GM08714 (cell line): ENCODE measurements around the gene ERCC5.

Source experiments
- H3K4me3 ChIP-seq: fragments of 200-500 bp; sonication (Bioruptor generic); 2 replicates; pipeline ENCODE4 v1.5.1; 2014; ENCODE audit warnings: mild to moderate bottlenecking, low read length, inconsistent platforms
- ZNF274 ChIP-seq: IDR thresholded peaks from 2 replicates; pipeline ENCODE4 v1.6.1; 2012; ENCODE audit warnings: mild to moderate bottlenecking, low read depth, low read length

Gene ERCC5

GRCh38 chr13:102863590-102863989, 17.8 kb downstream of the ERCC5 start:
- no peak for TF ChIP-seq ZNF274
- H3K4me3 ChIP-seq, result no peak overlapping the region

GRCh38 chr13:102868366-102868936, 22.6 kb downstream of the ERCC5 start:
- TF ChIP-seq ZNF274, result no peak

GRCh38 chr13:102869948-102870676, 24.3 kb downstream of the ERCC5 start:
- TF ChIP-seq ZNF274, result no peak
- no peak overlapping the region for H3K4me3 ChIP-seq

More at GRCh38 chr13:102868366-102868936, 22.6 kb downstream of the ERCC5 start:
- H3K4me3 ChIP-seq, result no peak overlapping the region

- no peak for TF ChIP-seq ZNF274
- H3K4me3 ChIP-seq, result no peak overlapping the region
These were observed 25.0 kb downstream of the ERCC5 start for GRCh38 chr13:102870677-102871415.

GRCh38 chr13:102872131-102872530, 26.3 kb downstream of the ERCC5 start:
- TF ChIP-seq ZNF274, result no peak

GRCh38 chr13:102872531-102872930, 26.7 kb downstream of the ERCC5 start:
- TF ChIP-seq ZNF274, result no peak
- H3K4me3 ChIP-seq, result no peak overlapping the region

More at GRCh38 chr13:102872131-102872530, 26.3 kb downstream of the ERCC5 start:
- no peak overlapping the region for H3K4me3 ChIP-seq

GRCh38 chr13:102873653-102874052, 27.8 kb downstream of the ERCC5 start:
- no peak for TF ChIP-seq ZNF274
- no peak overlapping the region for H3K4me3 ChIP-seq

- TF ChIP-seq ZNF274, result no peak
- no peak overlapping the region for H3K4me3 ChIP-seq
These were observed 29.4 kb downstream of the ERCC5 start for GRCh38 chr13:102875256-102875655.

GRCh38 chr13:102877303-102877702, 31.5 kb downstream of the ERCC5 start:
- no peak overlapping the region for H3K4me3 ChIP-seq
- no peak for TF ChIP-seq ZNF274

- TF ChIP-seq ZNF274, result no peak
- H3K4me3 ChIP-seq, result no peak overlapping the region
These were observed 32.6 kb downstream of the ERCC5 start for GRCh38 chr13:102878481-102878880.

GRCh38 chr13:102879793-102880499, 34.1 kb downstream of the ERCC5 start:
- no peak for TF ChIP-seq ZNF274
- no peak overlapping the region for H3K4me3 ChIP-seq

GRCh38 chr13:102881819-102882686, 36.2 kb downstream of the ERCC5 start:
- TF ChIP-seq ZNF274, result no peak
- no peak overlapping the region for H3K4me3 ChIP-seq

- no peak for TF ChIP-seq ZNF274
- H3K4me3 ChIP-seq, result no peak overlapping the region
These were observed 46.7 kb downstream of the ERCC5 start for GRCh38 chr13:102892503-102892902.
